Glutamatergic neuron (in vitro differentiated cells): Measurements from ENCODE around the gene FN1. TPM values are rescaled to one million over a fixed set of nuclear protein-coding genes. Genes with fewer than 3 reads are reported as not detected.

ENCODE experiments used
- DNase-seq: peaks from one replicate; pipeline ENCODE4 v3.0.0; 2022
- H3K27ac Mint-ChIP-seq: one replicate; pipeline ENCODE4 v1.8.0; 2020; ENCODE audit warnings: mild to moderate bottlenecking, mixed read lengths, inconsistent platforms; ENCODE audit not compliant: unreplicated experiment
- H3K27me3 Mint-ChIP-seq: one replicate; pipeline ENCODE4 v1.8.0; 2020; ENCODE audit warnings: mild to moderate bottlenecking, moderate library complexity, mixed read lengths, inconsistent platforms; ENCODE audit not compliant: unreplicated experiment
- H3K36me3 Mint-ChIP-seq: one replicate; pipeline ENCODE4 v1.8.0; 2020; ENCODE audit warnings: mild to moderate bottlenecking, mixed read lengths, inconsistent platforms; ENCODE audit not compliant: unreplicated experiment
- H3K4me1 Mint-ChIP-seq: one replicate; pipeline ENCODE4 v1.8.0; 2020; ENCODE audit warnings: mild to moderate bottlenecking, low read depth, mixed read lengths, inconsistent platforms; ENCODE audit not compliant: unreplicated experiment
- H3K4me3 Mint-ChIP-seq: one replicate; pipeline ENCODE4 v1.8.0; 2020; ENCODE audit warnings: mild to moderate bottlenecking, mixed read lengths, inconsistent platforms; ENCODE audit not compliant: unreplicated experiment
- H3K9me3 Mint-ChIP-seq: one replicate; pipeline ENCODE4 v1.8.0; 2020; ENCODE audit warnings: mild to moderate bottlenecking, moderate library complexity, mixed read lengths, inconsistent platforms; ENCODE audit not compliant: unreplicated experiment
- CTCF ChIP-seq: fragments of 200-600 bp; sonication (generic); IDR thresholded peaks from one replicate; pipeline ENCODE4 v1.5.0; 2021; ENCODE audit not compliant: partially characterized antibody, unreplicated experiment
- total RNA-seq: library from RNA; stranded (reverse); fragmentation: NEBNext Ultra II Directional; extraction: Animal tissue kit (Norgen Biotek cat#: 25700); gene quantifications from one replicate; pipeline ENCODE4 v1.2.1, GENCODE V29; 2021; ENCODE audit not compliant: unreplicated experiment

Gene FN1
- total RNA-seq, 1 donor from 2014 or later, result 28.6 TPM

GRCh38 chr2:215356334-215356947 lies 79.4 kb downstream of the FN1 start:
- no peaks in the 10 kb centered on the region for H3K9me3 Mint-ChIP-seq
- peaks cover 2% of the 10 kb centered on the region for H3K4me1 Mint-ChIP-seq
- no peak overlapping the region for H3K27ac Mint-ChIP-seq
- H3K27me3 Mint-ChIP-seq, result no peaks in the 10 kb centered on the region
- no peak for DNase-seq
- no peaks in the 10 kb centered on the region for H3K36me3 Mint-ChIP-seq
- no peak overlapping the region for H3K4me3 Mint-ChIP-seq
- no peak for TF ChIP-seq CTCF

GRCh38 chr2:215355801-215356200 lies 80.1 kb downstream of the FN1 start:
- no peaks in the 10 kb centered on the region for H3K9me3 Mint-ChIP-seq
- no peak for TF ChIP-seq CTCF
- no peak overlapping the region for H3K27ac Mint-ChIP-seq
- H3K4me3 Mint-ChIP-seq, result no peak overlapping the region
- peaks cover 2% of the 10 kb centered on the region for H3K4me1 Mint-ChIP-seq
- no peaks in the 10 kb centered on the region for H3K27me3 Mint-ChIP-seq
- H3K36me3 Mint-ChIP-seq, result no peaks in the 10 kb centered on the region
- DNase-seq, result no peak

GRCh38 chr2:215354771-215355695 lies 80.8 kb downstream of the FN1 start:
- TF ChIP-seq CTCF, result no peak
- H3K36me3 Mint-ChIP-seq, result no peaks in the 10 kb centered on the region
- no peak overlapping the region for H3K4me3 Mint-ChIP-seq
- H3K4me1 Mint-ChIP-seq, result peaks cover 2% of the 10 kb centered on the region
- DNase-seq, result no peak
- no peaks in the 10 kb centered on the region for H3K27me3 Mint-ChIP-seq
- no peak overlapping the region for H3K27ac Mint-ChIP-seq
- H3K9me3 Mint-ChIP-seq, result no peaks in the 10 kb centered on the region

GRCh38 chr2:215352602-215353001 lies 83.3 kb downstream of the FN1 start:
- TF ChIP-seq CTCF, result no peak
- Mint-ChIP-seq H3K9me3 (no peaks in the 10 kb centered on the region), H3K4me1 (no peaks in the 10 kb centered on the region), H3K27me3 (no peaks in the 10 kb centered on the region), H3K27ac (no peak overlapping the region), H3K4me3 (no peak overlapping the region), H3K36me3 (no peaks in the 10 kb centered on the region)
- no peak for DNase-seq

GRCh38 chr2:215347878-215348277 lies 88.0 kb downstream of the FN1 start:
- H3K27me3 Mint-ChIP-seq, result no peaks in the 10 kb centered on the region
- H3K4me1 Mint-ChIP-seq, result no peaks in the 10 kb centered on the region
- no peaks in the 10 kb centered on the region for H3K9me3 Mint-ChIP-seq
- no peak overlapping the region for H3K4me3 Mint-ChIP-seq
- H3K27ac Mint-ChIP-seq, result no peak overlapping the region
- no peaks in the 10 kb centered on the region for H3K36me3 Mint-ChIP-seq
- TF ChIP-seq CTCF, result no peak
- no peak for DNase-seq
